ENCODE results near the gene CHKA. TPM values are rescaled to one million over a fixed set of nuclear protein-coding genes. Genes with fewer than 3 reads are reported as not detected.

Gene CHKA
- total and polyA plus RNA-seq, 2 of the 8 experiments (the other 6 are each of a cell fraction or from before 2014, with no cell fraction given): 61.2 to 86.6 TPM

DNA sequence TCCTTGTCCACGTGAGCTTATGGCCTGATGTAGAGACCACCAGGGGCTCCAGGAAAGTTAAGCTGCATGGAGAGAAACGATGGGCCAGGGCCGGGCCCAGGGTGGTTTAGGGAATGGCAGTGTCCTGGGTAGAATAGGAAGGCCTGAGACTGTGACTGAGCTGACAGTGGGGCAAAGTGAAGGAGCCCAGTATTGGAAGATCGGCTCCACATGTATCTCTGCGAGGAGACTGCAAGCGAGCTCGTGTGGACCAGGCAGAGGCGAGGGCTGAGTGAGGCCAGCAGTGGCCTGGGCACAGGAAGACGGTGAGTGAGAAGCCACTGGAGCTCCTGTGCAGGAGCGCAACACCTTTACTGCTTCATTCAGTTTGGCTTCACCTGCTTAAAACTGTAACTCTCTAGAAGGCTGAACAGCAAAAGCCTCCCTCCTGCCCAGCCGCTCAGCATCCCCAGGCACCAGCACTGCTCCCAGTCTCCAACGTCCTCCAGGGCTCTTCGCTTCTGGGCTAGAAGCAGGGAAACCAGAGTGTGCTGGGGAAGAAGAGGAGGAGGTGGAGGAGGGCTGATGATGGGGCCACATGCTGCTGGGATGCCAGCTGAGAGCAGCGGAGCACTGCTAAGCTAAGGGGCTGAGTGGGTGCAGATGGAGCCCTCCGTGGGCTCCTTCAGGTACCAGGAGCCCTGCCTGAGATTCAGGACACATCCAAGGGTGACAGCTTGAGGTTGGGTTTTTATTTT lies 68.9 kb downstream of the CHKA start:
- Histone ChIP-seq H3K9me3 (ENCODE audit: insufficient read depth in 2 of 2, low read depth in 1 of 2, low read length in 1 of 2) (no peaks in the 10 kb centered on the region), H2BK20ac (ENCODE audit: low read length) (no peak overlapping the region), H3K4me3 (ENCODE audit: extremely low read depth in 1 of 4, insufficient read depth in 2 of 4, low read depth in 3 of 4, low read length in 4 of 4) (no peak overlapping the region), H3K4ac (replicated peaks; ENCODE audit: insufficient read length, low read depth, low read length) (no peak overlapping the region), H3K27me3 (replicated peaks in 1 of 4; ENCODE audit: control insufficient read depth in 3 of 4, extremely low read depth in 1 of 4, insufficient read depth in 3 of 4, low read length in 3 of 4) (no peaks in the 10 kb centered on the region), H4K8ac (ENCODE audit: extremely low read depth, insufficient read depth, low read length) (peak overlapping the region; percentile 11; the same call in 1 of the 2 replicates), H3K79me1 (ENCODE audit: low read depth, low read length) (peaks cover 3% of the 10 kb centered on the region; the same call in 1 of the 2 replicates), H3K27ac (ENCODE audit: low read depth, low read length) (0 out of 2 replicates have a peak overlapping the region, but pooled peaks have one; percentile 18), H3K4me2 (ENCODE audit: insufficient read depth in 1 of 2, low read depth in 2 of 2, low read length in 2 of 2) (no peak overlapping the region), H2BK12ac (ENCODE audit: low read depth, low read length) (no peak overlapping the region), H4K20me1 (replicated peaks in 1 of 2; ENCODE audit: control insufficient read depth in 1 of 2, insufficient read depth in 2 of 2, low read length in 2 of 2) (peaks cover 2 to 9% of the 10 kb centered on the region in 2 experiments), H4K5ac (ENCODE audit: insufficient read length, low read depth, low read length) (no peak overlapping the region), H3K23me2 (ENCODE audit: low read depth, low read length) (no peaks in the 10 kb centered on the region), H3K56ac (replicated peaks; ENCODE audit: insufficient read length, low read depth, low read length) (no peak overlapping the region), H2BK5ac (ENCODE audit: low read depth, low read length) (no peak overlapping the region), H3K18ac (ENCODE audit: extremely low read depth, low read length) (no peak overlapping the region), H4K91ac (replicated peaks; ENCODE audit: insufficient read length, low read length) (no peak overlapping the region), H3K9ac (replicated peaks in 1 of 4; ENCODE audit: extremely low read depth in 1 of 4, low read depth in 3 of 4, low read length in 3 of 4) (no peak overlapping the region), H2AFZ (ENCODE audit: low read length) (no peak overlapping the region), H3K36me3 (ENCODE audit: control insufficient read depth in 2 of 4, insufficient read depth in 4 of 4, low read length in 3 of 4) (peaks cover 0 to 6% (median 3%) of the 10 kb centered on the region in 4 experiments; a peak in 3 of 8 replicates), H2BK120ac (replicated peaks; ENCODE audit: low read depth, low read length) (no peak overlapping the region), H3K79me2 (ENCODE audit: control insufficient read depth in 1 of 2, insufficient read depth in 2 of 2, low read length in 2 of 2) (no peaks in the 10 kb centered on the region), H3K14ac (ENCODE audit: insufficient read length) (no peak overlapping the region), H3K23ac (ENCODE audit: insufficient read length) (no peak overlapping the region), H2BK15ac (ENCODE audit: low read length) (no peak overlapping the region), H3K4me1 (replicated peaks in 1 of 4; ENCODE audit: control insufficient read depth in 3 of 4, insufficient read depth in 4 of 4, low read length in 3 of 4) (peaks cover 0 to 10% (median 6%) of the 10 kb centered on the region in 4 experiments; a peak in 5 of 7 replicates), H2AK5ac (ENCODE audit: low read depth, low read length) (no peak overlapping the region)
- ChIA-PET CTCF (ENCODE audit: partially characterized antibody) (interaction anchor here (0.7 to 2.9 kb wide), 6 partner anchors 8 to 112 kb away, joined by 3 to 18 read pairs (median 4); partner anchors contain the start of gene TCIRG1), POLR2A (ENCODE audit: partially characterized antibody) (interaction anchor here (1.0 to 10.8 kb wide), 18 partner anchors 7 to 173 kb away, joined by 3 to 183 read pairs (median 4); partner anchors contain the start of genes ALDH3B1, CHKA, NDUFS8 and TCIRG1)
- DNase-seq (ENCODE audit: low read depth in 1 of 2, low spot score in 2 of 2) (no peak), FAIRE-seq (no peak)
- TF ChIP-seq CBX5 (IDR thresholded peaks at IDR 0.05; ENCODE audit: low read depth, low read length) (no peak), POLR2AphosphoS5 (IDR thresholded peaks at IDR 0.05; ENCODE audit: low read depth, low read length) (peak; percentile 54)
- 88% methylated on average over 14 of the region's 15 CpGs; no CpG with 5 or more reads in 1 of the 2 experiments for WGBS, 2 experiments (ENCODE audit: extremely low coverage in 1 of 2, insufficient coverage in 1 of 2, insufficient read length in 1 of 2, insufficient replicate concordance in 2 of 2, low coverage in 1 of 2, low lambda C conversion rate in 2 of 2, missing lambda C conversion rate in 1 of 2)

Data from H1 (cell line).